Caki2 (cell line): ENCODE measurements around the gene LYPD6B. TPM values are rescaled to one million over a fixed set of nuclear protein-coding genes. Genes with fewer than 3 reads are reported as not detected.

Source experiments
- DNase-seq: peaks from one replicate; pipeline ENCODE4 v3.0.0-alpha.2; 2015; ENCODE audit warnings: low read depth
- in situ Hi-C: cut with HindIII; loops from 2 replicates; pipeline ENCODE4 v1.10.0; 2016; ENCODE audit warnings: low sequenced_read_pairs, low pct_unique_long_range_greater_than_20kb, mixed read lengths
- total RNA-seq: library from RNA; depleted of rRNA; stranded (reverse); fragments of >200 nt; shearing (Covaris generic); gene quantifications from 2 replicates; pipeline ENCODE4 v1.2.3, GENCODE V29; 2014; ENCODE audit warnings: low replicate concordance

LYPD6B gene
- total RNA-seq, 1 experiment from 2014 or later: not detected

- in situ Hi-C loops: no loop called here
- no peak for DNase-seq
Observed at GRCh38 chr2:149034406-149034805, 4.1 kb upstream of the LYPD6B start.

DNA sequence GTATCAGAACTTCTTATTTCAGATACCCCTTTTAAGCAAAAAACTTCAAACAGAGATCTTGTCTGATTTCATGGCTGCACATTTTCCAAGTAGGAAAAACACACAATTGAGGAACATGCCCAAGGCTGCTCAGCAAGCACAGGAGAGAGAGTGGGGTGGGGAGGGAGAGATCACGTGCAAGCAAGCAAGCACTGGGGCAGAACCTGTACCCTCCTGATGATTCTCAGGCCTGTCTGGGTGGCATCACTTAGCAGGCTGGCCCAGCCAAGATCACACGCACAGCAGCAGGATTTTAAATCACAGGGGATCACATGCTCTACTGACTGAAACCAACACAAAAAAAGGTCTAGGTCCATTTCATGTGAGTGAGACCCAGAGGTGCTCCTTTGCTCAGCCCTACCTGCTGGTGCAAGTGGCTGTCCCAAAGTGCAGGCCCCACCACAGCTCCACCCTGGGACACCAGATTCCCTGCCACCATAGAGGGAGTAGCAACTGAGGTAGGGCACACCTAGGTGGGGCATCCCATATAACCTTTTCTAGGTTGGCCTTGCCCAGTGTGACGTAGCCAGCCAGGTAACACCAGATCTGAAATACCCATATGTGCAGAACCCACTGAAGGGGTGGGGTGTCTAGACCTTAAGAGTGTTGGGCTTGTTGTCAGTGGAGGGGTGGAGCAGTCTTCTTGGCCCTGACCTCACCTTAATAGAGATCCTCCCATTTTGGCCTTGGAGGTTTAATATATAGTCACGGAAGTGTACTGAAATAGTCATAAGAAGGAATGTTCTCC, 1.8 kb upstream of the LYPD6B start:
- in situ Hi-C loops: no loop called here
- DNase-seq: no peak

DNA sequence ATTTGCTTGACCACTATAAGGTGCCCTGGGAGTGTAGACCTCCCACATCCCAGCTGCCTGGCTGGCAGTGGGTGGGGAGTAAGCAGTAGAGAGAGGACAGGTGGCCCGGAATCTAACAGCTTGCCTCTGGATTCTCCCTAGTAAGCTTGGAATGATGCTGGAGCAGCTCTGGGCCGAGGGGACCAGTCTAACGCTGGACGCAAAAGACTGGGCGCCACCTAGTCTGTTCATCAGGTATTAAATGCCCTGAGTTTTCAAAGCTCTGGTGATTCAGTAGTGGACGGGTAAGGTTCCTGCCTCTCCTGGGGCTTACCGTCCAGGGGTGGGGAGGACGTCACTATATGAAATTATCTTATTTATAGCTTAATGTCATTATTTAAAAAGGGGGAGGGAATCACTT, 648 bp upstream of the LYPD6B start:
- no peak for DNase-seq
- in situ Hi-C loops: no loop called here

DNA sequence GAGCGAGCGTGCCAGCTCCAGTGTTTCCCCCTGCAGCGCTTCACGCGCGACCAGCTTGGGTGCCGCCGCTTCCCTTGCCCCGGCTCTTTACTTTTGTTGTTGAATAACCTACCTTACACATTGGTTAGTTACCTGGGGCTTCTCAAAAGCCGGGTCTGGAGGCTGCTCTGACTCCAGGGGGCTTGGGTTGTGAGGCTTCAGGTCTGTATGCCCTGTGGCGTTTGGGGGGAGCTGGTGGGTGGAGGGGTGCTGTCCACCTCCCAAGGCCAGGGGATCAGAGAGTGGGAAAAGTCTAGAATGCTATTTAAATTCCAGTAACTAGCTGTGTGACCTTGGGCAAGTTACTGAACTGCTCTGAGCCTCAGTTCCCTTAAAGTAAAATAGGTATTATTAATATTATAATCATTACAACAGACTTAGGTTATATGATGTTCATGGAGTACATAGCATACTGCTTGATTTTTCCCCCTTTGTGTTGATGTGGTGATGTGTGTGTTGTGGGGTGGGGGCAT, 770 bp downstream of the LYPD6B start:
- in situ Hi-C loops: no loop called here
- DNase-seq: no peak

GRCh38 chr2:149040451-149040850, 2.0 kb downstream of the LYPD6B start:
- in situ Hi-C loops: no loop called here
- no peak for DNase-seq

DNA sequence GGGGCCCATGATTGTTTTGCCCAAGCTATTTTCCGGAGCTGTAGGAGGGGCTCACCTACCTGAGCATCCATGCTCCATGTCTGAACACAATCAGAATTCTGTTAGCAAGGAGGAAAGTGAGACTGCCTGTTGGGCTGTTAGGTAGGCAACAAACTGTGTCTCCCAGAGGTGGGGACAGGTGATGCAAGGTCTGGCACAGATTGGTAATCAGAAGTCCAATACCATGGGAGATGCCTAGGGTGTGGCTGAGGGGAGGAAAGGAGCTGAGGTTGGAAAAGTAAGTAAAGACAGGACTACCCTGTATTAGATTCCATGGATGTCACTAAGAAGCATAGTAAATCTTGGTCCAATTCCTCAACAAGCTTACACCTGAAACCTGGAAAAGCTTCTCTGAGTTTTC, 3.0 kb downstream of the LYPD6B start:
- no peak for DNase-seq
- in situ Hi-C loops: no loop called here

DNA sequence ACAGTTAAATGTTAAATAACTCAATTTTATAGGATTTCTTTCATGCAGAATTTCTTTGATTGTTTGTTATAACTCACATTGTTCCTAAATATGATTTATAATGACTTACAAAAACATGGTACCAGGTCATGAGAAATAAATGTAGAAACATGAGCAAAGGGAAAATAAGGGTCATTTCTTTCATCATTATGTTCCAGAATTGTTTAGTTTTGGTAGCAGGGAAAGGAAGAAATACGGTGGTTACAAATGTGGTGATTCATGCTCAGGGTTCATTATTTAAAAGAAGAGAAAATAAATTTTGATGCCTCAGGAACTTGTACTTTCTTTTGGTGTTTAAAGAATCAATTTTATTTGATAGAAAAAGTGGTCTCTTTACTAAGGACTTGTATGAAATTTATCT, 4.4 kb downstream of the LYPD6B start:
- in situ Hi-C loops: no loop called here

DNA sequence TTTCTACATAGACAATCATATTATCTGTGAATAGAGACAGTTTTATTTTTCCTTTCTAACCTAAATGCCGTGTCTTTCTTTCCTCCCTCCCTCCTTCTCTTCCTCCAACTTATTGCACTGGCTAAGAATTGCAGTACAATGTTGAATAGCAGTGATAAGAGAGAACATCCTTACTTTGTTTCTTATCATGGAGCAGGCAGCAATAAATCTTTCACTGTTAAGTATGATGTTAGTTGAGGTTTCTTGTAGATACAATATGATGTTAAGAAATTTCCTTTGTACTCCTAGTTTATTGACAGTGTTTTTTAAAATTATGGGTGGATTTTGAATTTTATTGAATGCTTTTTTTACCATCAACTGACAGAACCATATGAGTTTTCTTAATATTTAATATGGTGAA, 6.0 kb downstream of the LYPD6B start:
- in situ Hi-C loops: no loop called here
- DNase-seq: no peak

More for the DNA sequence above, 4.4 kb downstream of the LYPD6B start:
- DNase-seq: no peak

GRCh38 chr2:149047118-149047517, 8.6 kb downstream of the LYPD6B start:
- in situ Hi-C loops: no loop called here
- DNase-seq: no peak

GRCh38 chr2:149049142-149049541, 10.6 kb downstream of the LYPD6B start:
- in situ Hi-C loops: no loop called here
- no peak for DNase-seq

- in situ Hi-C loops: no loop called here
- no peak for DNase-seq
Observed at GRCh38 chr2:149050188-149050587, 11.7 kb downstream of the LYPD6B start.

DNA sequence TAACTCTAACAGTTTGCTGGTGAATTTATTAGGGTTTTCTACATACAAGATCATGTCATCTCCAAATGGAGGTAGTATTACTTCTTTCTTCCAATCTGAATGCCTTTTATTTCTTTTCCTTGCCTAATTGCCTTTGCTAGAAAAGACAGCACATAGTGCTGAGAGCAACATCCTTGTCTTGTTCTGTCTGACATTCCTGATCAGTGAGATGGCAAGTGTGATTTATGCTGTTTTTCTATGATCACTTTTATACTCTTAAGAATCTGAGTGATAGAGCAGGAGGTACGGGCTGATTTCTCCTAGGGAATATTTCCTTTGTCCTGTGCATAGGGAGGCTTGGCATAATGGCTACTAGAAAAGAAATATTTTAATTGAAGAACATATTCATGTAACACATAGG, 17.3 kb downstream of the LYPD6B start:
- DNase-seq: no peak
- in situ Hi-C loops: no loop called here

GRCh38 chr2:149056541-149057255, 18.2 kb downstream of the LYPD6B start:
- in situ Hi-C loops: no loop called here
- no peak for DNase-seq

GRCh38 chr2:149057401-149057800, 18.9 kb downstream of the LYPD6B start:
- in situ Hi-C loops: no loop called here
- DNase-seq: no peak

DNA sequence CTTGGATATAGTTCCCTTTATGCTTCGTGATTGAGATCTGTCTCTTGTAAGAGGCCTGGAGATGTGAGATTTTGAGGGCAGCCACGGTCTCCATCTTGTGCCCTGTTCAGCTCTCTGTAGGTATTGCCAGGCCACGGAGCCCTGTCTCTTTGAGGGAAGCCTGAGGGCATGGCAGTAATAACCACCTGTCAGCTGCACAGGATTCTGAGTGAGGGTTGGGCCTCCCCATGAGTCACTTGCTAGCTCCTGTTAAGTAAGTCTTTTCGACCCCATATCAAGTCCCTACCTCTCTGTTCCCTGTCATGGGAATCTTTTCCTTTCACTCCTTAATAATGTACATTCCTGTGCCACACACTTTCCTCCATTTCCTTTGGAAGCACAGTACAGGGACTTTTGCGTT, 20.4 kb downstream of the LYPD6B start:
- in situ Hi-C loops: no loop called here
- DNase-seq: no peak

DNA sequence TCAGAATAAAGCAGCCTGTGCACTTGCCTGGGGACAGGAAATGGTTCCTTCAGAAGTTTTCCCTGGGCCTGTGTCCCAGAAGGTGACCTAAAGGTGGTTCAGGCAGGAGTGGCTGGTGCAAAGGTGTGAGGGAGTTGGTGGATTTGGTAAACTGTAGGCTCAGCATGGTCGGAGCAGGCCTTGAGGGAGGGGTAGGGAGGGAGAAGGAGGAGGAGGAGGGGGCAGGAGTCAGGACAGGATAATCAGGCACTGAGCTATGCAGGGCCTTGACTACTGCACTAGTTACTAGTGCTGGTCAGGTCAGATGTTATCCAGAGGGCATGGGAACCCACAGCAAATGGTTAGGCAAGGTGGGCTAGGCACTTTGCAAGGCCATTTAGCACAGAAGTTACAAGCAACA, 21.3 kb downstream of the LYPD6B start:
- no peak for DNase-seq
- in situ Hi-C loops: no loop called here

- no peak for DNase-seq
- in situ Hi-C loops: no loop called here
Observed at GRCh38 chr2:149061133-149061745, 22.7 kb downstream of the LYPD6B start.

- no peak for DNase-seq
- in situ Hi-C loops: no loop called here
Observed at GRCh38 chr2:149062531-149062930, 24.0 kb downstream of the LYPD6B start.

DNA sequence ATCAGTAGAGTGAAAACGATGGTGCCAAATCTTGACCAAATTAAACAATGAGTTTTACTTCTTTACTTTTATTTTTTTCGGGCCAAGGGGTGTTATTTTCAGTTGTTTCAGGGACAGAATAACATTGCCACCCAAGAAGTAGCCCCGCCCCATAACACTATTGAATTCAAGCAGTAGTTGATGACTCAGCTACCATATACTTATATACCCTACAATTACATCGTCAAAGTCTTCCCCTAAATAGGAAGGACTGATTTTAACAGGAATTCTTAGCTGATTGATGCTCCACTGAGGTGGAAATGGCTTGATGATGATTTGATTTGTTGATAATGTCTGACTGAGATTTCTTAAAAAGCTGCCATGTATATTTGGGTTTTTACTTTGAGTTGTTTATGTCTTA, 24.7 kb downstream of the LYPD6B start:
- DNase-seq: no peak
- in situ Hi-C loops: no loop called here
